K562 (cell line): ENCODE measurements around the gene KCNMB1. TPM values are rescaled to one million over a fixed set of nuclear protein-coding genes. Genes with fewer than 3 reads are reported as not detected.
A peak's percentile ranks its signal among the peaks of the same experiment; 100 is the strongest.

Experiments used
- ATAC-seq: fragments of 200-7000 bp; cut with Tn5 transposase; 3 replicates; pipeline ENCODE4 v1.9.1; 2020; ENCODE audit warnings: moderate library complexity
- BruUV-seq: library from RNA; stranded (reverse); fragments of 400-500 nt; replicated peaks from 2 replicates; lab custom pipeline; 2021; lab: Mats Ljungman, UMichigan
- CTCF ChIA-PET: fragments of 300-600 bp; formaldehyde crosslinking; extraction: SDS; loops from one replicate; lab custom pipeline; 2021; ENCODE audit warnings: low intra/inter-chr PET ratio; lab: Yijun Ruan, JAX
- POLR2A ChIA-PET: fragments of 300-600, 350-650 bp; sonication (Branson Sonifier 250); formaldehyde crosslinking; extraction: SDS; loops from one replicate; lab custom pipeline; 2021; ENCODE audit warnings: antibody characterized with exemption, inconsistent platforms; lab: Yijun Ruan, JAX
- DNase-seq, 4 experiments: peaks; one replicate each; pipeline versions ENCODE4 v3.0.0 to v3.0.0-alpha.2; 2011 to 2018; ENCODE audit warnings: low spot score in 3 of 4, mixed read lengths in 3 of 4; ENCODE audit errors: extremely low read depth in 1 of 4
- FAIRE-seq: peaks from 2 replicates; lab custom pipeline; 2011; peaks lifted over from hg19 to GRCh38; lab: Jason Lieb, UNC
- H2AFZ ChIP-seq: 2 replicates; pipeline ENCODE4 v1.6.0; 2011; ENCODE audit warnings: low read depth, low read length, control low read depth, inconsistent platforms
- H3K27ac ChIP-seq: fragments of 200-600 bp; 3 replicates; pipeline ENCODE4 v1.8.0; 2011; ENCODE audit warnings: low read depth, mild to moderate bottlenecking, control low read depth, inconsistent platforms, low read length, moderate library complexity, mixed read lengths; ENCODE audit errors: extremely low read depth
- H3K27me3 ChIP-seq, 2 experiments: fragments of 300-600 bp in 1 of 2; 2 replicates in 1 of 2; 3 replicates in 1 of 2; pipeline versions ENCODE4 v1.6.0 to v1.8.0; 2011; ENCODE audit warnings: inconsistent platforms in 2 of 2, low read length in 2 of 2, mild to moderate bottlenecking in 1 of 2, mixed read lengths in 1 of 2, moderate library complexity in 1 of 2; ENCODE audit not compliant: control insufficient read depth in 2 of 2, insufficient read depth in 2 of 2
- H3K36me3 ChIP-seq: fragments of 300-600 bp; 3 replicates; pipeline ENCODE4 v1.8.0; 2011; ENCODE audit warnings: mild to moderate bottlenecking, low read length, inconsistent platforms; ENCODE audit not compliant: control insufficient read depth, insufficient read depth
- H3K4me1 ChIP-seq, 2 experiments: fragments of 200-600 bp in 1 of 2; replicated peaks in 1 of 2; 2 replicates in 1 of 2; 3 replicates in 1 of 2; pipeline versions ENCODE4 v1.5.1 to v1.8.0; 2011; ENCODE audit warnings: inconsistent platforms in 2 of 2, low read length in 2 of 2, mild to moderate bottlenecking in 1 of 2, mixed read lengths in 1 of 2, moderate library complexity in 1 of 2; ENCODE audit not compliant: control insufficient read depth in 2 of 2, insufficient read depth in 2 of 2
- H3K4me2 ChIP-seq: 2 replicates; pipeline ENCODE4 v1.6.1; 2011; ENCODE audit warnings: low read length, control low read depth, inconsistent platforms, mixed read lengths; ENCODE audit not compliant: insufficient read depth
- H3K4me3 ChIP-seq: fragments of 200-600 bp; sonication (generic), shearing (Covaris generic); 2 replicates; pipeline ENCODE4 v1.5.1; 2016; ENCODE audit warnings: control low read depth, inconsistent platforms
- H3K79me2 ChIP-seq: fragments of 200-600 bp; 3 replicates; pipeline ENCODE4 v1.8.0; 2011; ENCODE audit warnings: low read length, inconsistent platforms; ENCODE audit not compliant: control insufficient read depth, insufficient read depth
- H3K9ac ChIP-seq, 2 experiments: 2 replicates each; pipeline versions ENCODE4 v1.6.0 to v1.6.1; 2011; ENCODE audit warnings: low read depth in 2 of 2, low read length in 2 of 2, control low read depth in 1 of 2, inconsistent platforms in 1 of 2, mild to moderate bottlenecking in 1 of 2, mixed read lengths in 1 of 2; ENCODE audit not compliant: insufficient read depth in 1 of 2
- H3K9me1 ChIP-seq: one replicate; pipeline ENCODE4 v1.6.0; 2011; ENCODE audit warnings: inconsistent platforms, mild to moderate bottlenecking, low read length, moderate library complexity; ENCODE audit not compliant: control insufficient read depth, insufficient read depth
- H3K9me3 ChIP-seq: replicated peaks from 2 replicates; pipeline ENCODE4 v1.5.1; 2011; ENCODE audit warnings: low read depth, low read length, inconsistent platforms; ENCODE audit not compliant: control insufficient read depth, insufficient read depth
- H4K20me1 ChIP-seq: replicated peaks from 2 replicates; pipeline ENCODE4 v1.6.1; 2011; ENCODE audit warnings: low read length, inconsistent platforms, mixed read lengths; ENCODE audit not compliant: control insufficient read depth, insufficient read depth
- BHLHE40 ChIP-seq: IDR thresholded peaks from 2 replicates; pipeline ENCODE4 v1.6.1; 2011; ENCODE audit warnings: low read length, improper control_type of control experiment
- COPS2 ChIP-seq: fragments of 450-650 bp; conservative IDR thresholded peaks from 2 replicates; pipeline ENCODE4 v1.6.1; 2016; ENCODE audit warnings: mild to moderate bottlenecking, moderate library complexity
- CREB1 ChIP-seq, 2 experiments: sonication (generic) in 1 of 2; formaldehyde crosslinking in 1 of 2; IDR thresholded peaks; 2 replicates each; pipeline versions ENCODE4 v1.6.1 to v1.8.0; 2012 to 2022; ENCODE audit warnings: inconsistent platforms in 1 of 2, mild to moderate bottlenecking in 1 of 2, missing genetic modification reagents in 1 of 2, moderate library complexity in 1 of 2
- ELF1 ChIP-seq: fragments of 200-800 bp; sonication (Bioruptor generic); IDR thresholded peaks from 2 replicates; pipeline ENCODE4 v1.6.1; 2016; ENCODE audit warnings: missing genetic modification characterization, missing compliant biosample characterization
- ETV5 ChIP-seq: sonication (generic); formaldehyde crosslinking; IDR thresholded peaks from 2 replicates; pipeline ENCODE4 v1.4.0; 2020; ENCODE audit warnings: low read depth, mild to moderate bottlenecking, missing genetic modification reagents
- FOS ChIP-seq: IDR thresholded peaks from 3 replicates; pipeline ENCODE4 v1.6.1; 2011; ENCODE audit not compliant: insufficient read length; ENCODE audit errors: extremely low read depth
- GMEB1 ChIP-seq: fragments of 250-450 bp; sonication (Bioruptor Pico); IDR thresholded peaks from 2 replicates; pipeline ENCODE4 v1.4.0; 2020; ENCODE audit warnings: mild to moderate bottlenecking
- HDAC3 ChIP-seq: fragments of 450-650 bp; IDR thresholded peaks from 2 replicates; pipeline ENCODE4 v1.6.1; 2018; ENCODE audit warnings: borderline replicate concordance, mild to moderate bottlenecking, moderate library complexity; ENCODE audit not compliant: partially characterized antibody
- PRMT5 ChIP-seq: sonication (generic); formaldehyde crosslinking; IDR thresholded peaks from 2 replicates; pipeline ENCODE4 v1.5.0; 2020; ENCODE audit warnings: missing genetic modification reagents
- SNRNP70 ChIP-seq: fragments of 200-400 bp; formaldehyde crosslinking; optimal IDR thresholded peaks from 2 replicates; pipeline ENCODE3; 2017; ENCODE audit warnings: low read depth, low read length
- XRCC4 ChIP-seq: IDR thresholded peaks from one replicate; pipeline ENCODE4 v1.6.1; 2011; ENCODE audit not compliant: insufficient read depth, insufficient read length; ENCODE audit errors: extremely low read depth
- whole genome bisulfite sequencing: fragments of 100-300 bp; shearing (Covaris generic); methylation state at CpG from one replicate; pipeline ENCODE4 v1.1.6; 2016; ENCODE audit warnings: low coverage, mixed read lengths; ENCODE audit not compliant: insufficient coverage; ENCODE audit errors: missing lambda C conversion rate; 5-methylcytosine and 5-hydroxymethylcytosine counted together
- in situ Hi-C: fragments of 300-500 bp; cut with MboI; formaldehyde crosslinking; loops from 4 replicates; pipeline ENCODE4 v1.15.0; 2018; ENCODE audit warnings: inconsistent platforms, mixed read lengths
- intact Hi-C: fragments of 100-400 bp; cut with micrococcal nuclease; formaldehyde crosslinking; loops from 2 replicates; pipeline ENCODE4 v1.14.2; 2022
- polyA plus RNA-seq, 8 experiments: library from polyadenylated mRNA; depleted of rRNA in 4 of 8; stranded (reverse) in 5 of 8; unstranded in 3 of 8; fragments of >200 nt; fragmentation: Nextera tagmentation in 2 of 8; fragmentation: Illumina TruSeq in 1 of 8; extraction: Ambion mirVana in 2 of 8; extraction: Trizol in 1 of 8; gene quantifications; 2 replicates each; pipeline versions ENCODE4 v1.2.1 to v1.2.3, GENCODE V29; 2011 to 2014; ENCODE audit warnings: inconsistent platforms in 1 of 8, missing spikeins in 1 of 8
- total RNA-seq, 7 experiments: library from RNA; depleted of rRNA in 6 of 7; stranded (reverse); fragments of >200 nt in 6 of 7; fragmentation: Illumina TruSeq in 2 of 7; extraction: Trizol in 2 of 7; gene quantifications; 2 replicates each; pipeline versions ENCODE4 v1.2.1 to v1.2.3, GENCODE V29; 2011 to 2021; ENCODE audit warnings: low replicate concordance in 1 of 7
- TF ChIP-seq, protein P1 (sequence below): fragments of 250-450 bp; sonication (Bioruptor Pico); IDR thresholded peaks from 2 replicates; pipeline ENCODE4 v1.5.0; 2021
- TF ChIP-seq, protein P2 (sequence below): sonication (generic); formaldehyde crosslinking; IDR thresholded peaks from 2 replicates; pipeline ENCODE4 v1.9.0; 2022; ENCODE audit warnings: mild to moderate bottlenecking, missing genetic modification reagents

The KCNMB1 gene
- total and polyA plus RNA-seq, 9 of the 15 experiments (the other 6 are each of a cell fraction or from before 2014, with no cell fraction given) = not detected

GRCh38 chr5:170429014-170429413, 39.8 kb upstream of the KCNMB1 start:
- Histone ChIP-seq H3K4me3 (no peak overlapping the region), H3K27ac (no peak overlapping the region)
- TF ChIP-seq, protein P1, sequence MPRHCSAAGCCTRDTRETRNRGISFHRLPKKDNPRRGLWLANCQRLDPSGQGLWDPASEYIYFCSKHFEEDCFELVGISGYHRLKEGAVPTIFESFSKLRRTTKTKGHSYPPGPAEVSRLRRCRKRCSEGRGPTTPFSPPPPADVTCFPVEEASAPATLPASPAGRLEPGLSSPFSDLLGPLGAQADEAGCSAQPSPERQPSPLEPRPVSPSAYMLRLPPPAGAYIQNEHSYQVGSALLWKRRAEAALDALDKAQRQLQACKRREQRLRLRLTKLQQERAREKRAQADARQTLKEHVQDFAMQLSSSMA = no peak
- TF ChIP-seq, all 486 proteins: peak for 0
- intact Hi-C loops = no loop called here
- Histone ChIP-seq H3K27me3 (peaks cover 2 to 18% of the 10 kb centered on the region in 2 experiments; a peak in 3 of 5 replicates), H2AFZ (no peak overlapping the region), H3K79me2 (no peaks in the 10 kb centered on the region), H3K4me2 (no peak overlapping the region), H3K9me3 (no peaks in the 10 kb centered on the region), H3K9me1 (no peaks in the 10 kb centered on the region), H4K20me1 (no peaks in the 10 kb centered on the region), H3K4me1 (no peaks in the 10 kb centered on the region), H3K9ac (no peak overlapping the region), H3K36me3 (no peaks in the 10 kb centered on the region)
- CTCF ChIA-PET = no interaction called here
- BruUV-seq = no TSS peak
- 0% methylated on average over 7 of the region's 7 CpGs for WGBS
- in situ Hi-C loops = no loop called here
- no peak for FAIRE-seq
- POLR2A ChIA-PET = interaction anchor here (0.6 kb wide), 1 partner anchor 9 kb away, joined by 3 read pairs; no protein-coding TSS in a partner anchor
- no peak for DNase-seq
- peak; percentile 51; the same call in 2 of the 3 replicates for ATAC-seq

DNA sequence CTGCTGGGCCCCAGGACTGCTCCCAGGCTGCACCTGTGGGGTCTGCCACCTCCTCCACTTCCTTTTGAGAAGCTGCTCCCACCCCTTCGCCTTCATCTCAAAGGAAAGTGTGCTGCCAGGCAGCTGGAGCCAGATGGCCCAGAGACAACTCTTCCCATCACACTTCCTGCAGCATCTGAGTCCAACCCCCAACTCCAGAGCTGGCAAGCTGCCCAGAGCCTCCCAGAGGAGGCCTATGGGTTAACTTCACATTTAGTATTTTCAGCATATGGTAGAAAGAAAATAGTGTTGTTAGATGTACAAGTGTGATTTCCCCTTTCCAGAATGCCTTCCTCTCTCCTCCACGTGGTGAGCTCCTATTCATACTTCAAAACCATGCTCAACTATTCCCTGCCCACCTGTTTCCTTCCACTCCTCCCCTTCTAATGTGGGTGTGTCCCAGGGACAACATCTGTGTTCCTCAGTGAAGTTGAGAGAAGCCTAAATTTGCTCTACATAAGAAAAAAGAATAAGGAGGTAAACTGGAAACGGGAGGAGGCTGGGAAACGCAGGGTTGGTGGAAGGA, 38.6 kb upstream of the KCNMB1 start:
- POLR2A ChIA-PET = interaction anchor here (0.7 kb wide), 1 partner anchor 701 kb away, joined by 4 read pairs; no protein-coding TSS in a partner anchor
- Histone ChIP-seq H3K36me3 (no peaks in the 10 kb centered on the region), H3K27me3 (peaks cover 2 to 18% of the 10 kb centered on the region in 2 experiments; a peak in 3 of 5 replicates), H2AFZ (no peak overlapping the region), H3K9me3 (no peaks in the 10 kb centered on the region), H3K4me2 (no peak overlapping the region), H3K4me1 (no peaks in the 10 kb centered on the region), H3K4me3 (no peak overlapping the region), H3K79me2 (no peaks in the 10 kb centered on the region), H3K9me1 (no peaks in the 10 kb centered on the region), H4K20me1 (no peaks in the 10 kb centered on the region), H3K27ac (no peak overlapping the region), H3K9ac (no peak overlapping the region)
- DNase-seq = no peak
- CTCF ChIA-PET = no interaction called here
- 2% methylated on average over 4 of the region's 4 CpGs for WGBS
- in situ Hi-C loops (no loop called here), intact Hi-C loops (no loop called here)
- TF ChIP-seq CREB1 (IDR thresholded peaks at IDR 0.05) (no peak), CREB1 (CRISPR knock-in tag; IDR thresholded peaks at IDR 0.05) (no peak), BHLHE40 (no peak), SNRNP70 (no peak), GMEB1 (CRISPR knock-in tag) (no peak), COPS2 (no peak), ELF1 (tag) (no peak), FOS (no peak), HDAC3 (no peak), ETV5 (CRISPR knock-in tag) (no peak), PRMT5 (CRISPR knock-in tag) (no peak), XRCC4 (no peak)
- TF ChIP-seq, protein P2, sequence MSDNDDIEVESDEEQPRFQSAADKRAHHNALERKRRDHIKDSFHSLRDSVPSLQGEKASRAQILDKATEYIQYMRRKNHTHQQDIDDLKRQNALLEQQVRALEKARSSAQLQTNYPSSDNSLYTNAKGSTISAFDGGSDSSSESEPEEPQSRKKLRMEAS (CRISPR knock-in tag) = no peak
- FAIRE-seq = no peak
- ATAC-seq = no peak
- BruUV-seq = no TSS peak
